ENCODE results near the gene AVPR2. TPM values are rescaled to one million over a fixed set of nuclear protein-coding genes. Genes with fewer than 3 reads are reported as not detected.

AVPR2 gene
- total RNA-seq, 2 experiments from 2014 or later: not detected

DNA sequence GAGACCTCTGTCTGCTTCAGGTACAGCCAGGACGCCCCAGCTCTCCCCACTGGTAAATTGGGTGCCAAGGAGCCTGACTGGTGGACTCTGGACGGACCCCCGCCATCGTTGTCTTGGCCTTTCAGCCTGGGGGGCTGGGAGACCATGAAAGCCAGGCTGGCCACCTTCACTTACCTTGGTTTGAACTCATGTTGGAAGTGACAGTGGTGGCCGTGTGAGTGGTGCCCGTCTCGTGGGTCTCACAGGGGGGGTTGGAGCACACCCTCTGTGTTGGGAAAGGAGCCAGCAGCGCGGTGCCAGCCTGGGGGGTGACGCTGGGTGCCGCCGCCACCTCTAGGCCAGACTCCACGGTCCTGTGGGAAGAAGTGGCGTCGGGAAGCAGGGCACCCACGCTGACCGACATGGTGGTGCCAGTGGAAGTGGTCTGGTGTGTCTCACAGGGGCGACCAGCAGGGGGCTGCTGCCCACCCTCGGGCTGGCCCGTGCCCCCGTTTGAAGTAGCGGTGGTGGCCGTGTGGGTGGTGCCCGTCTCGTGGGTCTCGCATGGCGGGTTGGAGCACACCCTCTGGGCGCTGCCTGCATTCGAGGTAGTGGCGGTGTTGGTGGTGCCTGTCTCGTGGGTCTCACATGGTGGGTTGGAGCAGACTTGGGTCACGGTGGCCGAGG, 49.6 kb downstream of the AVPR2 start:
- POLR2A ChIA-PET: interaction anchor here (1.2 to 11.9 kb wide), 4 partner anchors 11 to 27 kb away, joined by 3 to 130 read pairs (median 34); partner anchors contain the start of genes ARHGAP4 and HCFC1
- DNase-seq: no peak
- CTCF ChIA-PET: interaction anchor here (2.3 to 10.2 kb wide), 2 partner anchors 12 to 28 kb away, joined by 17 to 136 read pairs; partner anchors contain the start of gene ARHGAP4

DNA sequence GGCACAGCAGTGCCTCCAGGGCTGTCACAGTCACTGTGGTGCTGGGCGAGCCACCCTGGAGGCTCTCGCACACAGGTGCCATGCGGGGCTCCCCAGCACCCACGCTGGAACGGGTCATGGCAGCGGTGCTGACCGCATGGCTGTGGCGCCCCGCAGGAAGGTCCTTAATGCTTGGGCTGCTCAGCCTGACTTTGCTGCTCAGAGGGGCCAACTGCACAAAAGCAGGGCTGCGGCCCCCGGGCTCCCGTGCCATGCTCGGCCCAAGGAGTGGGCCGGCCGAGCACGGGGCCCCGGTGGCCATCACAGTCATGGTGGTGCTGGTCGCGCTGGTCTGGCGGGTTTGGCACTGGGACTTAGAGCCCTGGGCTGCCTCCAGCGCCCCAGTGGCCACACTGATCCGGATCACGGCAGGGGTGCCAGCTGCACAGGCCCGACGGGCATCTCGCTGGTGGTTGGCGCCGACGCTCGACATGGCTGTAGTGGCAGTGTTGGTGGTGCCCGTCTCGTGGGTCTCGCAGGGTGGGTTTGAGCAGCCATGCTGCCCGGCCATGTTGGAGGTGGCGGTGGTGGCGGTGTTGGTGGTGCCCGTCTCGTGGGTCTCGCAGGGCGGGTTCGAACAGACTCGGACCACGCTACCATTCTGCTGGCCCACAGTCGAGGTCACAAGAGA, 50.2 kb downstream of the AVPR2 start:
- Mint-ChIP-seq H3K9me3 (no peaks in the 10 kb centered on the region), H3K27me3 (no peaks in the 10 kb centered on the region), H3K4me3 (no peak overlapping the region), H3K4me1 (ENCODE audit: low read depth) (peaks cover 22% of the 10 kb centered on the region), H3K27ac (no peak overlapping the region), H3K36me3 (ENCODE audit: low read depth) (peaks cover 40% of the 10 kb centered on the region)
- ATAC-seq (no peak), DNase-seq (no peak)
- TF ChIP-seq, protein P1, sequence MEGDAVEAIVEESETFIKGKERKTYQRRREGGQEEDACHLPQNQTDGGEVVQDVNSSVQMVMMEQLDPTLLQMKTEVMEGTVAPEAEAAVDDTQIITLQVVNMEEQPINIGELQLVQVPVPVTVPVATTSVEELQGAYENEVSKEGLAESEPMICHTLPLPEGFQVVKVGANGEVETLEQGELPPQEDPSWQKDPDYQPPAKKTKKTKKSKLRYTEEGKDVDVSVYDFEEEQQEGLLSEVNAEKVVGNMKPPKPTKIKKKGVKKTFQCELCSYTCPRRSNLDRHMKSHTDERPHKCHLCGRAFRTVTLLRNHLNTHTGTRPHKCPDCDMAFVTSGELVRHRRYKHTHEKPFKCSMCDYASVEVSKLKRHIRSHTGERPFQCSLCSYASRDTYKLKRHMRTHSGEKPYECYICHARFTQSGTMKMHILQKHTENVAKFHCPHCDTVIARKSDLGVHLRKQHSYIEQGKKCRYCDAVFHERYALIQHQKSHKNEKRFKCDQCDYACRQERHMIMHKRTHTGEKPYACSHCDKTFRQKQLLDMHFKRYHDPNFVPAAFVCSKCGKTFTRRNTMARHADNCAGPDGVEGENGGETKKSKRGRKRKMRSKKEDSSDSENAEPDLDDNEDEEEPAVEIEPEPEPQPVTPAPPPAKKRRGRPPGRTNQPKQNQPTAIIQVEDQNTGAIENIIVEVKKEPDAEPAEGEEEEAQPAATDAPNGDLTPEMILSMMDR (IDR thresholded peaks at IDR 0.05): no peak
- intact Hi-C loops (cut with micrococcal nuclease): no loop called here
- ChIA-PET POLR2A (no interaction called here), CTCF (no interaction called here)

More for the DNA sequence above, 49.6 kb downstream of the AVPR2 start:
- ATAC-seq: peak; percentile 1
- peaks cover 45% of the 10 kb centered on the region for H3K36me3 Mint-ChIP-seq (ENCODE audit: low read depth)
- H3K9me3 Mint-ChIP-seq: no peaks in the 10 kb centered on the region
- H3K27me3 Mint-ChIP-seq: no peaks in the 10 kb centered on the region
- no peak overlapping the region for H3K27ac Mint-ChIP-seq
- TF ChIP-seq, protein P1 (IDR thresholded peaks at IDR 0.05): no peak
- intact Hi-C loops (cut with micrococcal nuclease): no loop called here
- H3K4me1 Mint-ChIP-seq (ENCODE audit: low read depth): peaks cover 26% of the 10 kb centered on the region
- no peak overlapping the region for H3K4me3 Mint-ChIP-seq

DNA sequence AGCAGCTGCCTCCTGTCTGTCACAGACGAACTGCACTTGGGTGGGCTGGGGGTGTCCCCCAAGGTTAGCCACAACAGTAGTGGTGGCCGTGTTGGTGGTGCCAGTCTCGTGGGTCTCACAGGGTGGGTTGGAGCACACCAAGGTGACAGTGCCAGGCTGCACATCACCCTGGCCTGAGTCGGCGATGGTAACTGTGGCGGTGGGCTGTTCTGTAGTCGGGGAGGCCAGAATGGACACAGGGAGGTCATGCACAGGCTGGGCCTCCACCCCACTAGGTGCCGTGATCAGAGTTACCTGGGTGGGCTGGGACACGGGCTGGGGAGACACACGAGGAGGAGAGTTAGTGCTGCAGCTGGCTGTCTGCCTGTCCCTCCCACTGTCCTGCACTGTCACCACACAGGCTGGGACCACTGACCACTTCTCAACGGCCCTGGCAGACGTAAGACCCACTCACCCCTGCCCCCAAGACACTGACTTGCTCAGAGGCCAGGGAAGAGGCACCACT, 50.8 kb downstream of the AVPR2 start:
- peaks cover 43% of the 10 kb centered on the region for H3K36me3 Mint-ChIP-seq (ENCODE audit: low read depth)
- TF ChIP-seq, protein P1 (IDR thresholded peaks at IDR 0.05): no peak
- peaks cover 18% of the 10 kb centered on the region for H3K4me1 Mint-ChIP-seq (ENCODE audit: low read depth)
- no peaks in the 10 kb centered on the region for H3K9me3 Mint-ChIP-seq
- H3K4me3 Mint-ChIP-seq: no peak overlapping the region
- no peaks in the 10 kb centered on the region for H3K27me3 Mint-ChIP-seq
- ChIA-PET CTCF (no interaction called here), POLR2A (no interaction called here)
- no peak for DNase-seq
- H3K27ac Mint-ChIP-seq: peak overlapping the region; percentile 52
- ATAC-seq: no peak
- intact Hi-C loops (cut with micrococcal nuclease): no loop called here

DNA sequence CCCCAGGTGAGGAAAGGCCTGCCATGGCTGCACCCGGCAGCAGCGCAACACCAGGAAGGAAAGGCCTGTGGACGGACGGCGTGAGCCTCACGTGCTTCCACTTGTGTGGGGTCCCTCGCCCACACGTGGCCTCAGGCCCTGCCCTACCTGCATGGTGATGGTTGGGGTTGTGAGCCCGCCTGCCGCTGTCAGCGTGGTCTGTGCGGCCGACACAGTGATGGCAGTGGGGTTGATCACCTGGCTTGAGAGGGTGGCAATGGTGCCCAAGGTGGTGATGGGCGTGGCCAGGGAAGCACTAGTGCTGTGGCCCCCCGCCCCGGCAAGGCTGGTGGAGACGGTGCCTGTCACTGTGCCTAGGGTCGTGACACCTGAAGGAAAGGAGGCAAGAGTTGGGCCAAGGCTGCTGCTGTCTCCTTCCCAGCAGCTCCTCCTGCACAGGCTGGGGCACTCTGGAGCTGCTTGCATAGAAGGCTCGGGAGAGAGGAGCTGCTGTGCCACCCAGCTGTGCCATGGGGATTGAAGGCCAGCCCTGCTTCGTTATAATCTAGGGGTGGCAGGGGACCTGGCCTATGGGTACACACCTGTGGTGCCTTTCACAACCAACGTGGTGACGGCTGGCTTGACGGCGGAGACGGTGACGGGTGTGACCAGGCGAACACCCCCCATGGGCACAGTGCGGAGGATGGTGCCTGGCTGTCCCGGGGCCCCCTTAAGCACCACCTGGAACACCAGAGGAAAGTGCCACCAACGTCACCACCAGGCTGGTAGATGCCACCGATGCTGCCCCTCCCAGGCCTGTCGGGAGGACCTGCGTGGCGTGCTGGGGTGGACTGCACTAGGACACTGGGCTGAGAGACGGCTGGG, 51.8 kb downstream of the AVPR2 start:
- DNase-seq: no peak
- TF ChIP-seq, protein P1 (IDR thresholded peaks at IDR 0.05): no peak
- peaks cover 37% of the 10 kb centered on the region for H3K36me3 Mint-ChIP-seq (ENCODE audit: low read depth)
- intact Hi-C loops (cut with micrococcal nuclease): no loop called here
- POLR2A ChIA-PET: interaction anchor here (0.7 kb wide), 1 partner anchor 10 kb away, joined by 3 read pairs; no protein-coding TSS in a partner anchor
- ATAC-seq: no peak
- CTCF ChIA-PET: no interaction called here
- H3K27ac Mint-ChIP-seq: peak overlapping the region; percentile 52
- H3K9me3 Mint-ChIP-seq: no peaks in the 10 kb centered on the region
- no peaks in the 10 kb centered on the region for H3K27me3 Mint-ChIP-seq
- H3K4me1 Mint-ChIP-seq (ENCODE audit: low read depth): peaks cover 10% of the 10 kb centered on the region
- H3K4me3 Mint-ChIP-seq: no peak overlapping the region

Other genes with a start within 250 kb of the AVPR2 start
- 1 to 10 TPM in 1 of 2 experiments, under 1 TPM in 1; 0.70 to 1.1 TPM for gene PNCK, start 230.9 kb upstream of the AVPR2 start, total RNA-seq
- 1 to 10 TPM; 2.5 to 2.7 TPM for gene SLC6A8, start 216.7 kb upstream of the AVPR2 start, total RNA-seq
- 100 to 1,000 TPM in 1 of 2 experiments, 10 to 100 TPM in 1; 97.6 to 102 TPM for gene BCAP31, start 180.3 kb upstream of the AVPR2 start, total RNA-seq
- 1 to 10 TPM; 3.9 to 4.4 TPM for gene ABCD1, start 179.8 kb upstream of the AVPR2 start, total RNA-seq
- 1 to 10 TPM; 7.7 to 8.2 TPM for gene PLXNB3, start 140.4 kb upstream of the AVPR2 start, total RNA-seq
- under 1 TPM in 1 of 2 experiments, not detected in 1; 0.09 TPM for gene SRPK3, start 123.6 kb upstream of the AVPR2 start, total RNA-seq
- gene IDH3G, start 110.3 kb upstream of the AVPR2 start, total RNA-seq: 10 to 100 TPM; 54.3 to 56.9 TPM
- 100 to 1,000 TPM; 152 to 153 TPM for gene SSR4, start 110.0 kb upstream of the AVPR2 start, total RNA-seq
- gene PDZD4, start 74.1 kb upstream of the AVPR2 start, total RNA-seq: 1 to 10 TPM; 1.4 to 2.6 TPM
- 1 to 10 TPM; 2.1 to 2.2 TPM for gene L1CAM, start 18.5 kb upstream of the AVPR2 start, total RNA-seq
- gene ARHGAP4, start 21.6 kb downstream of the AVPR2 start, total RNA-seq: 100 to 1,000 TPM; 128 to 130 TPM
- gene NAA10, start 30.4 kb downstream of the AVPR2 start, total RNA-seq: 100 to 1,000 TPM; 123 to 136 TPM
- 10 to 100 TPM; 14.3 to 15.8 TPM for gene RENBP, start 40.0 kb downstream of the AVPR2 start, total RNA-seq
- 100 to 1,000 TPM; 115 to 116 TPM for gene HCFC1, start 67.1 kb downstream of the AVPR2 start, total RNA-seq
- gene TMEM187, start 68.1 kb downstream of the AVPR2 start, total RNA-seq: 1 to 10 TPM; 4.4 to 4.5 TPM
- gene IRAK1, start 115.2 kb downstream of the AVPR2 start, total RNA-seq: 100 to 1,000 TPM; 134 to 136 TPM
- 10 to 100 TPM; 63.7 to 65.1 TPM for gene MECP2, start 193.0 kb downstream of the AVPR2 start, total RNA-seq
- not detected for gene OPN1LW, start 239.6 kb downstream of the AVPR2 start, total RNA-seq